Ovary (tissue), 3 donors: ENCODE measurements around the gene RAB14.

Experiments used
- EP300 ChIP-seq: sonication (generic); formaldehyde crosslinking; IDR thresholded peaks from one replicate; pipeline ENCODE4 v1.6.1; 2017; ENCODE audit warnings: antibody characterized with exemption
- POLR2A ChIP-seq: fragments of 450-650 bp; IDR thresholded peaks from one replicate; pipeline ENCODE4 v1.6.1; 2017; ENCODE audit warnings: antibody characterized with exemption, mild to moderate bottlenecking, moderate library complexity
- TF ChIP-seq, protein P1 (sequence below), 3 donors: fragments of 450-650 bp in 2 of 3; fragments of 200-600 bp in 1 of 3; IDR thresholded peaks; one replicate each; pipeline versions ENCODE4 v1.5.1 to v1.8.0; 2016 to 2022; ENCODE audit warnings: antibody characterized with exemption in 3 of 3, mild to moderate bottlenecking in 1 of 3
- donor health status: DM: no; HTN: no; CAD: no.

DNA sequence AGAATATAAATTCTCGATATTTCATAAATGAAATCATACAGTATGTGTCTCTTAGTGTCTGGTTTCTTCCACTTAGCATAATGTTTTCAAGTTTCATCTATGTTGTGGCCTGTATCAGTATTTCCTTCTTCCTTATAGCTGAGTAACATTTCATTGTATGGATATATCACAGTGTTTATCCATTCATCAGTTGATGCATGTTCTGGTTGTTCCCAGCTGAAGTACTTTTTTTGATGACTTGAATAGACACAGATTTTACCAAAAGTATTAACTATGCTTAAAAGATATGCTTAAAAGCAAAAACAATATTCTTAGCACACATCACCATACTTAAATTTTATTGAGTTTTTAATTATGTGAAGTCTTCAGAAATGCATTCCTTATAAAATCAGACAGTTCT is 12.7 kb downstream of the RAB14 start:
- TF ChIP-seq, protein P1, sequence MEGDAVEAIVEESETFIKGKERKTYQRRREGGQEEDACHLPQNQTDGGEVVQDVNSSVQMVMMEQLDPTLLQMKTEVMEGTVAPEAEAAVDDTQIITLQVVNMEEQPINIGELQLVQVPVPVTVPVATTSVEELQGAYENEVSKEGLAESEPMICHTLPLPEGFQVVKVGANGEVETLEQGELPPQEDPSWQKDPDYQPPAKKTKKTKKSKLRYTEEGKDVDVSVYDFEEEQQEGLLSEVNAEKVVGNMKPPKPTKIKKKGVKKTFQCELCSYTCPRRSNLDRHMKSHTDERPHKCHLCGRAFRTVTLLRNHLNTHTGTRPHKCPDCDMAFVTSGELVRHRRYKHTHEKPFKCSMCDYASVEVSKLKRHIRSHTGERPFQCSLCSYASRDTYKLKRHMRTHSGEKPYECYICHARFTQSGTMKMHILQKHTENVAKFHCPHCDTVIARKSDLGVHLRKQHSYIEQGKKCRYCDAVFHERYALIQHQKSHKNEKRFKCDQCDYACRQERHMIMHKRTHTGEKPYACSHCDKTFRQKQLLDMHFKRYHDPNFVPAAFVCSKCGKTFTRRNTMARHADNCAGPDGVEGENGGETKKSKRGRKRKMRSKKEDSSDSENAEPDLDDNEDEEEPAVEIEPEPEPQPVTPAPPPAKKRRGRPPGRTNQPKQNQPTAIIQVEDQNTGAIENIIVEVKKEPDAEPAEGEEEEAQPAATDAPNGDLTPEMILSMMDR (IDR thresholded peaks at IDR 0.05): no peak
- TF ChIP-seq POLR2A: no peak
- no peak for TF ChIP-seq EP300
